SIG-M5 treated with dmso at 0.1 percent for 504 hours (cell line): ENCODE measurements around the gene LMX1A.

ENCODE experiments used
- DNase-seq: peaks from one replicate; lab custom pipeline; 2025; ENCODE audit not compliant: unreplicated experiment; lab: John Stamatoyannopoulos, UW

LMX1A gene

DNA sequence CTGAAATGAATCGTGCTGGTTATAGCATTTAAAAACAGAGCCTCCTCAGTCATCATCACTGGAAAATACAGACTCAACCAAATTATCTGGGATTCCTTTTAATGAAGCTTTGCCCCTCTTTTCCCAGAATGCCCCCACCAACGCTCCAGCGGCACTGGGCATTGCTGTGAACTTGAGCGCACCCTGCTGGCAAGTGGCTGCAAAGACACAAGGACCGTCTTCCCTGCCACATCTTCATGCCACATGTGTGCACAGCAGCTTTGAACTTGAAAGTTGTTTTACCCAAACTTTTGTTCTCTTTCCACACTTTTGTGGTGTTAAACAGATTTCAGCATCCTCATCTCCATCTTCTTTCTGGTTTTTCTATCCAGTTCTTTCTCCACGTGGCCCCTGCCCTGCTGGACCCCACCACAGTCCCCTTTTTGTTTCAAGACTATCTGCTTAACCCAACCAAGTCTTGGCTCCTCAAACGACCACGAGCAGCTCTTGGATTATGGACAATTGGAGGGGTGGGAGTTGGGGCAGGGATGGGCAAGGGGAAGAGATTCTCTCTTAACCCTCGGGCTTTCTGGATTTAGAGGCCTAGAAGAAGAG, 12.8 kb upstream of the LMX1A start:
- peak; percentile 24 for DNase-seq

DNA sequence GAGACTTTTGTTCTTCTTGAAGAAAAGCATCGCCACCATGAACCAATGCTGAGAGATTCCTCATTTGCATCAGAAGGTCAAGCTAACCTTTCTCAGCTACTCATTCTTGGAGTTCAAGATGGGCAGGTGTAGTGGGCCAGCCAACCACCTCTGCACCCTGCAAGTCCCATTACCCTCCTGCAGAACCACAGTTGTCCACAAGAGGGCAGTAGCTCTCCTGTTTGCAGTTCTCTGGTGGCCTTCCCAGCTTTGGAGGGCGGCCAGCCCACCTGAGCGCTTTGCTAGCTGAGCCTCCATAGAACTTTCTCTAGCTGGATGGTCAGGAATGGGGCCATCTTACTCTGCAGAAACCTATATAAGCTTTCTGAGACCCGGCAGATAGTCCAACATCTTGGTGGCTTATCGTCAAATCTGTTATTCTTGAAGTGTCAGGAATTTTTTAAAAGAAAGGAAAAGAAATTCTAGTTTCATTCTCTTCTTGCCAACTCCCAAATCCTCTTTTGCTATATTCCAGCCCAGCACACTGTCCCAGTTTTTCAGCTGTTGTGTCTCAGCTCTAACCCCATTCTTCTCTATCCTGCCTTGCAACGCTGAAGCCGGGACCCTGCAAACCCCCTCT, 11.0 kb upstream of the LMX1A start:
- DNase-seq, result peak; percentile 53

GRCh38 chr1:165365341-165365740, 8.8 kb upstream of the LMX1A start:
- no peak for DNase-seq

DNA sequence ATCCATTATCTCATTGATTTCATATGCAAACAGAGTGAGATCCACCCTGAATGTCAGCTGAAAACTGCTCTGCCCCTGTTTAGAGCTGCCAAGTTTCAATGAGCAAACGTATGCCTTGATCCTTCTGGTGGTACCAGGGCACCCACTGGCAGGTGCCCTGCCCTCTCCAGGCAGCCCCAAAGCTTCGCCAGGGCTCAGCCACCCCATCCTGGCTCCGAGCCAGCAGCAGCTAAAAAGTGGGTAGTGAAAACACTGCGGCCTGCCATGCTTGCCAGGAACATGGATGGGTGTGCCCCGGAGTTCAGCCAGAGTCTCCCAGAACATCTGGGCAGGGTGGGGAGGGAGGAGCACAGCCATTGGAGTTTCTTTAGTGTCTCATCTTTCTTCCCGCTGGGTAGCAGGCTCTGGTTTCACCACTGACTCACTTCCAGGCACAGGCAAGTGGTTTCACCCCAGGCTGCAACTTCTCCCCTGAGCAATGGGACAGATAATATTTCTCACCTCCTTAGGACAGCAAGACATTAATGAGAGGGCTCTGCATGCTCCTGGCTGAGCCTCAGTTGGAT, 8.1 kb upstream of the LMX1A start:
- no peak for DNase-seq

DNA sequence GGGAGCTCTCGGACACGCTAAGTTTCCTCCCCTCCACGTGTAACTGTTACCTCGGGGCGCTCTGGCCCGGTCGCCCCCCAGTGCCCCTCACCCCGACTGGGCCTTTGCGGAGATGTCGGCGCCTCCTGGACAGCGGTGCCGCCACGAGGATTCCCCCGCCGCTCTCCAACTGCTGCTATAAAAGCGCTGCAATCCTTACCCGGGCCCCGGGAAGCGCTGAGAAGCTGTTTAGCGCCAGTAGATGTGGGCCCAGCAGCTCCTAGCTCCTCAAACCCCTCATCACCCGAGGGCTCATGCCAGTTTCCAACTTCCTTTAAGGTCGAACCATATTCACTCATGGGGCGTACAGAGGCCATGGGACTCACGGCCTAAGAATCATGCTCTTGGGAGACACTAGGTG, 361 bp upstream of the LMX1A start:
- DNase-seq, result no peak

DNA sequence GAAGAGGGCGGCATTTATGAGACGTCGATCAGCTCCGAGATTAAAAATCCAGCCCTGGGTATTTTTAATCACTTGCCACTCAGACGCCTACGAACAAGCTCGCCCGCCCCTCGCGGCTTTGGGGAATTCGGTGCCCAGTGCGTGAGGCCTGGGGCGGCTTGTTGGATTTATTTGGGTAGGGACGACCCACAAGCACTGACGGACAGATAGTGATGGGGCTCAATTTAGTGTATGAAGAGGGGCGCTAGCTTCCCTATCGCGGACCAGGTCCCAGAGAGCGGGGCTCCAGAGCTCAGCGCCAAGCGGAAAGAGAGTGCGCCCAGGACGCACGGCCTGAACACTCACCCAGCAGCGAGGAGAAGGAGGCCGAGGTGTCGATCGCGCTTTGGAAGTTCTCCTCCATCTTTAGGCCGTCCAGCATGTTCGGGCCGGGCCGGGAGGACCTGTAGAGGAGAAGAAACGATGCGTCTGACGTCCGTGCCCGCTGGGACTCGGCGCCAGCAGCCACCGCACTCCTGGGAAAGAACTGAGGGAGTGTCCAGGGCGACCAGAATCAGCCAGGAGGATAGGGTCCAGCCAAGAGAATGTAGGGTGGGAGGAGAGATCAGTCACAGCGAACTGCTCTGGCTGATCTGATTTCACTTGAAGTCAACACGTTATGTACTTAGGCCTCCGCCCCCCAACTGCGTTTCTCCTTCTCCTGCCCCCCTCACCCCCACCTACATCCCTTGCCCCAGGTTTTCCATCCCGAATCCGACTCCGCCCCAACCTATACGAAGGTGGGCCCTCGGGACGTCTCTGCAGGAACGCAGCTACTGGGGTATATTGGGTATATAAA, 1.2 kb downstream of the LMX1A start:
- no peak for DNase-seq

DNA sequence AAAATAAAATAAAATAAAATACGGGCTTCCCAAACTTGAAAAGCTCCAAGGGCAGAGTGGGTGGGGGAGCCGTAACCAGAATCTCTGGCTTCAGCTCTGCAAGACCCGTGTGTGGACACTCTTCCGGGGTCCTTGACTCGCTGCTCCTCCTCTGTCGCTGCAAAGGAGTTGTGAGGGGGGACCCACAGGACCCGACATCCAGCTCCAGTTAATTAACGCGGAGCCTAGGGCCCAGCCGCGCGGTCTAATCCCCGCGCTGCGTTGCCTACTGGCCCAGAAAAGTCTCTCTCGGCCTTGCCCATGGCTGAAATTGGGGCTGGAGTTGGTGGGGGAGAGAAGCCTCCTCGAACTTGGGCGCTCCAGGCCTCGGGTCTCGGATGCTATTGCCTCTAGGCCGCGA, 1.8 kb downstream of the LMX1A start:
- no peak for DNase-seq

- DNase-seq, result no peak
These were observed 2.5 kb downstream of the LMX1A start for GRCh38 chr1:165353731-165354671.

DNA sequence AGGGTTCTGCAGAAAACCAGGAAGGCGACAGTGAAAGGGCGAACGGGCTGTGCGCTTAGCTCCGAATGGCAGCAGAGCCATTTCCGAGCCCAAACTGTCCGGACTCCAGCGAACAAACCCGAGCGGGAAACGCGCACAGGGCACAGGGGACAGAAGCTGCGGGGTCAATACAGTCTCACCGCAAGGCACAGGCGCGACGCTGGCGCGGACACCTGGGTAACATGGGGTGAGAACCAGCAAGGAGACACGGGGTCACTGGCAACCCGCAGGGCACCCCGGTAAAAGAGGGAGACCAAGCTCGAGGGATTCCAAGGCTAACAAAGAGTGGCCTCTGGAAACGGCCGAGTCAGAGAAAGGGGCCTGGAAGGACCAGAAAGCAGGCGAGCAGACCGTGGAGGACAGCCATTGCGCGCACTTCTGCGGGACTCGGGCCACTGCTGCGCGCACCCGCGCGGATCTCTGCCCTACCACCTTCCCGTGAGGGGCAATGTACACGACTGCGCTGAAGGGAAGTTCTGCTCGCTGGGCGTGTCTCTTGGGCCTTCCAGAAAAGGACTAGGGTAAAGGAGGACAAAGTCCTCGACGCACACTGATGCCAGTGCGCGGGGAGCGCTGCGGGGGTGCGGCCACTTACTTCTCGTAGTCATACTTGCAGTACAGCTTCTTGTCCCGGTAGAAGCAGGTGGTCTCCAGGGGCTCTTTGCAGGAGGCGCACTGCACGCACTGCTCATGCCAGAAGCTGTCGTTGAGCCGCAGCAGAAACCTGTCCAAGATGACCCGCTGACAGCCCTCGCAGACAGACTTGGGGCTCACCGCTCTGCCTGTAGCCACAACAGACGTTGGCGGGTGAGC, 3.8 kb downstream of the LMX1A start:
- no peak for DNase-seq

DNA sequence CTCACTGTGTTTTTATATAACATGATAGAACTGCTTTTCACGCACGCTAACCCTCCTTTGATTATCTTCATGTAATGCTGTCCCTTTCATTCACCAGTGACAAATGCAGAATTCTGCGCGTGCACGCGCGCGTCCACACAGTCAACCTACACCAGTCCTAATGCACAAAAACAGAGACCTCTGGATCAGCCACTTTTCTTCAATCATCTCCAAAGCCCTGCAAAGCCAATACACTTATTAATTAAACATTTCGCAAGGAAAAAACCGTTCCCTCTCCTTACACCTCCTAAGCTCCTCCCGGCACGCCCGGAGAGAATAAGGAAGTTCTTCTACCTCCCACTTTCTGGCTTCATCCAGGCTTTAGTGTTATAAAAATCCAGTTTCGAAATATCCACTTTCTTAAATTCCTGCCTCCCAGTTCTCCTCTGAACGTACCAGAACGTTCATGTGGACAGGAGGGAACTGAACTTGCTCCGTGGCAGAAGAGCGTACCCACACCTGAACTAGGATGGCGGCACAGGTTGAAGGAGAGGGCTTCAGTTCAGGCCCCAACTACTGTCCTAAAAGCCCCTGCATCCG, 4.6 kb downstream of the LMX1A start:
- no peak for DNase-seq

DNA sequence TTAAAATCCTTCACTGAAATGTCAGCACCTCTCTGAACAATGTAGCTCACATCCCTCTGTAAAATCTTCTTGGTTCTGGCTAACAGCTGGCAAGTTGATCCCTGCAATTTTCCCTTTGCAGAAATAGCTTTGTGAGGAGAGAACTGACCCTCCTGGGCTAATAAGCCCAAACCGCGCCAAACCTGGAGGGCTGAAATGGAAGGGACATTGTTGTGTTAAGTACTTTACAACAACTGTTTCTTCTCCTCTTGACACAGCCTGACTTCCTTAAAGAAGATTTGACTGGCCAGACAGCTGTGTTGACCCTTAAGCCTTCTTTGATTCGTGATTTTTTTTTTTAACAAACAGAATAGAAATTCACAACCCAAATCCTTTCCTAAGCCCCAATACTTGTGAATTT, 5.7 kb downstream of the LMX1A start:
- no peak for DNase-seq

DNA sequence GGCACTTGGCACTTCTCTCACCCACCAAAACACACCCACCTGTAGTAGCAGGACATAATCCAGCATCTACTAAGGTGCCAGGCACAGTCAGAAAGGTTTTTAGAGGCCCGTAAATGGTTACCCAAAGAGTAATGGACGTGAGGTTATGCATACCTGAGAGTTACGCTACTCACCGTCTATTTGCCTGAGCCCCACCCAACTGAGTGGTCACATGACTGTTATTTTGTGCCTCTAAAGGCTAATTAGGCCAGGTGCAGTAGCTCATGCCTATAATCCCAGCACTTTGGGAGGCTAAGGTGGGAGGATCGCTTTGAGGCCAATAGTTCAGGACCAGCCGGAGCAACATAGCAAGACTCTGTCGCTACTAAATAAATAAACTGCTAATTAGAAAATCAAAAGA, 11.0 kb downstream of the LMX1A start:
- DNase-seq, result no peak

DNA sequence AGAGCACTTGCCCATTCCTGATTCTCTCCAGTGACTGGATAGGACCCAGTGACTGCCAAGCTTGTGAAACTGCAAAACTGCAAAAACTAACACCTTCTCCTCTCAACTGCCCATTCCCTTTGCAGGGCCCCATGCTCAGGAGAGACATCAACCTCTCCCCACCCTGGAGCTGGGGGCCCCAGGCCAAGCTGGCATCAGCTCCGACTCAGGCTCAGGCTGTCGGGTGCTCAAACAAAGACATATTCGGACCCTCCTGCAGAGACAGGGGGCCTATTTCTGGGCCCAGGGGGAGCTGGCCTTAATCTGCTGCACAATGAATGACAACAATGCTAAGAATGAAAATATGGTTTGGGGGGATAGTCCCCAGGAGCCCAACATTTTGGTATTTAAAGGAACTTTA, 11.8 kb downstream of the LMX1A start:
- no peak for DNase-seq

GRCh38 chr1:165344198-165344597, 12.3 kb downstream of the LMX1A start:
- no peak for DNase-seq

DNA sequence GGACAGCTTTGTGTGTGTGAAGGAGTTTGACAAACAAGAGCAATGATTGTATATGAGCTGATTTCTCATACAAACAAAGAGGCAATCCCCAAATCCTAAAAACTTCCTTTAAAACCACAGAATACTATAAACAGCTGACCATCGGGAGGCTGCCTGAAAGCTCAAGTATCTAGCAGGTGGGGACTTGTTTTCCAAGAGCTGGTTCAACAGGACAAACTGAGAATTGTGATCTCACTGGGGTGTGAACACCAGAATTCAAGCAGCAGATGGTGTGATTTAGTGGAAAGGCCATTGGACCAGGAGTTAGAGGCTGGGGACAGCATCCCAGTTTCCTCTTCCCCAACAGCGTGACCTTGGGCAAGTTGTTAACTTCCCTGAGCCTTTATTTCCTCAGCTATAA, 13.9 kb downstream of the LMX1A start:
- no peak for DNase-seq

GRCh38 chr1:165342168-165342567, 14.3 kb downstream of the LMX1A start:
- DNase-seq, result no peak

GRCh38 chr1:165339164-165339563, 17.4 kb downstream of the LMX1A start:
- no peak for DNase-seq

- DNase-seq, result no peak
These were observed 26.0 kb downstream of the LMX1A start for GRCh38 chr1:165330483-165330882.

DNA sequence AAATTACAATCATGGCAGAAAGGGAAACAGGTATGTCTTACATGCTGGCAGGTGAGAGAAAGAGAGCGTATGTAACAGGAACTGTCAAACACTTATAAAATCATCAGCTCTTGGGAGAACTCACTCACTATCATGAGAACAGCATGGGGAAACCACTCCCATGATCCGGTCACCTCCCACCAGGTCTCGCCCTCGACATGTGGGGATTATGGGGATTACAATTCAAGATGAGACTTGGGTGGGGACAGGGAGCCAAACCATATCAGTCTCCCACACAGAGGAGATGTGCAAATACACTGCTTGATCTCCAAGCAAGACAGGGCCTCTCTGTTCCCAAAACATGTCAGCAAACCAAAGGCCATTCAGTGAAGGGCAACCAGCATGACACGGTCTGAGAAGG, 27.4 kb downstream of the LMX1A start:
- DNase-seq, result no peak

DNA sequence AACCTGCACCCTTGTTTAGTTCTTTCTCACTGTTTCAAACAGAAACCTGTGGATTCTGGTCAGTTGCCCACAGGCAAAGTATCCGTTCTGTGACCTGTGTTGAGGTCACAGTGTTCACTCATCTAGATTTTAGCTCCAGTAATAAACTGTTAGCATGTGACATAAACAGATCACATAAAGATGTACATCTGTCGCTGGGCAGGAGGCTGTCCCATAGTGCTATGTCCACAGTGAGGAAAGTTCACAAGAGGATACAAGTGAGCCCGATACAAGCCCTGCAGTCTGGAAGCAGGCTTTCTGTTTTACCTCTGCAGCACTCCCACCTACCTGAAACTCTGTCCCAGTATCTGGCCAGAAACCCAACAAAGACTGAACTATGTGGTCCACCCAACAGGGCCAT, 28.4 kb downstream of the LMX1A start:
- no peak for DNase-seq
